Astrocyte of the spinal cord (primary cell): ENCODE data around the gene CNTRL.
"Not testable (repeated sequence)": the region's sequence is repeated elsewhere in the genome, so short reads cannot be mapped to it uniquely, and the experiment has no call there.

Experiments
- DNase-seq: peaks from one replicate; pipeline ENCODE4 v3.0.0; 2011; ENCODE audit warnings: low read depth, low spot score
- H3K4me3 ChIP-seq: 2 replicates; pipeline ENCODE4 v1.5.1; 2011; ENCODE audit warnings: low read depth, mild to moderate bottlenecking, low read length, moderate library complexity
- in situ Hi-C: cut with HindIII; loops from 2 replicates; pipeline ENCODE4 v1.10.0; 2017; ENCODE audit warnings: low sequenced_read_pairs
- TF ChIP-seq, protein P1 (sequence below): IDR thresholded peaks from 2 replicates; pipeline ENCODE4 v1.5.1; 2012; ENCODE audit warnings: low read depth, mild to moderate bottlenecking, low read length, inconsistent platforms

The CNTRL gene

DNA sequence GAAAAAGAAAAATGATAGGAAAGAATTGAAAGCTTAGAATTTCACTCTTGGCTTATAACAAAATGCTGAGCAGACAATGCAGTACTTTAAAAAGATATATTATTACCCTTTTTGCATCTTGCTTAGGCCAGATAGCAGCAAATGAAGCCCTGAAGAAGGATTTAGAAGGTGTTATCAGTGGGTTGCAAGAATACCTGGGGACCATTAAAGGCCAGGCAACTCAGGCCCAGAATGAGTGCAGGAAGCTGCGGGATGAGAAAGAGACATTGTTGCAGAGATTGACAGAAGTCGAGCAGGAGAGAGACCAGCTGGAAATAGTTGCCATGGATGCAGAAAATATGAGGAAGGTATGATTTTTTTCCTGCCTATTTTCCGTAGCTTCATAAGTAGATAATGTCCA, 50.8 kb downstream of the CNTRL start:
- DNase-seq: no peak
- TF ChIP-seq, protein P1, sequence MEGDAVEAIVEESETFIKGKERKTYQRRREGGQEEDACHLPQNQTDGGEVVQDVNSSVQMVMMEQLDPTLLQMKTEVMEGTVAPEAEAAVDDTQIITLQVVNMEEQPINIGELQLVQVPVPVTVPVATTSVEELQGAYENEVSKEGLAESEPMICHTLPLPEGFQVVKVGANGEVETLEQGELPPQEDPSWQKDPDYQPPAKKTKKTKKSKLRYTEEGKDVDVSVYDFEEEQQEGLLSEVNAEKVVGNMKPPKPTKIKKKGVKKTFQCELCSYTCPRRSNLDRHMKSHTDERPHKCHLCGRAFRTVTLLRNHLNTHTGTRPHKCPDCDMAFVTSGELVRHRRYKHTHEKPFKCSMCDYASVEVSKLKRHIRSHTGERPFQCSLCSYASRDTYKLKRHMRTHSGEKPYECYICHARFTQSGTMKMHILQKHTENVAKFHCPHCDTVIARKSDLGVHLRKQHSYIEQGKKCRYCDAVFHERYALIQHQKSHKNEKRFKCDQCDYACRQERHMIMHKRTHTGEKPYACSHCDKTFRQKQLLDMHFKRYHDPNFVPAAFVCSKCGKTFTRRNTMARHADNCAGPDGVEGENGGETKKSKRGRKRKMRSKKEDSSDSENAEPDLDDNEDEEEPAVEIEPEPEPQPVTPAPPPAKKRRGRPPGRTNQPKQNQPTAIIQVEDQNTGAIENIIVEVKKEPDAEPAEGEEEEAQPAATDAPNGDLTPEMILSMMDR: no peak
- in situ Hi-C loops: no loop called here
- H3K4me3 ChIP-seq: no peak overlapping the region

DNA sequence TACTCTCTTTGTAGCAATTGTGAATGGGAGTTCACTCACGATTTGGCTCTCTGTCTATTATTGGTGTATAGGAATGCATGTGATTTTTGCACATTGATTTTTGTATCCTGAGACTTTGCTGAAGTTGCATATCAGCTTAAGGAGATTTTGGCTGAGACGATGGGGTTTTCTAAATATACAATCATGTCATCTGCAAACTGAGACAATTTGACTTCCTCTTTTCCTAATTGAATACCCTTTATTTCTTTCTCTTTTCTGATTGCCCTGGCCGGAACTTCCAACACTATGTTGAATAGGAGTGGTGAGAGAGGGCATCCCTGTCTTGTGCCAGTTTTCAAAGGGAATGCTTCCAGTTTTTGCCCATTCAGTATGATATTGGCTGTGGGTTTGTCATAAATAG, 54.6 kb downstream of the CNTRL start:
- H3K4me3 ChIP-seq, in situ Hi-C loops, DNase-seq: not testable (repeated sequence)

DNA sequence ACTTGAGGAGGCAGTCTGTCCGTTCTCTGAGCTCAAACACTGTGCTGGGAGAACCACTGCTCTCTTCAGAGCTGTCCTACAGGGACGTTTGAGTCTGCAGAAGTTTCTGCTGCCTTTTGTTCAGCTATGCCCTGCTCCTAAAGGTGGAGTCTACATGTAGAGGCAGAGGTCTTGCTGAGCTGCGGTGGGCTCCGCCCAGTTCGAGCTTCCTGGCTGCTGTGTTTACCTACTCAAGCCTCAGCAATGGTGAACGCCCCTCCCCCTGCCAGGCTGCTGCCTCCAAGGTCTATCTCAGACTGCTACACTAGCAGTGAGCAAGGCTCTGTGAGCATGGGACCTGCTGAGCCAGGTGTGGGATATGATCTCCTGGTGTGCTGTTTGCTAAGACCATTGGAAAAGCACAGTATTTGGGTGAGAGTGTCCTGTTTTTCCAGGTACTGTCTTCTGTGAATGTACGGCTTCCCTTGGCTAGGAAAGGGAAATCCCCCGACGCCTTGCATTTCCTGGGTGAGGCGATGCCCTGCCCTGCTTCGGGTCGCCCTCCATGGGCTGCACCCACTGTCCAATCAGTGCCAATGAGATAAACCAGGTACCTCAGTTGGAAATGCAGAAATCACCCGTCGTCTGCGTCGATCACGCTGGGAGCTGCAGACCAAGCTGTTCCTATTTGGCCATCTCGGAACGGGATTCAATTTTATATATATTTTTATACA, 58.5 kb downstream of the CNTRL start:
- in situ Hi-C loops: no loop called here
- TF ChIP-seq, protein P1: no peak
- no peak for DNase-seq
- H3K4me3 ChIP-seq: no peak overlapping the region

DNA sequence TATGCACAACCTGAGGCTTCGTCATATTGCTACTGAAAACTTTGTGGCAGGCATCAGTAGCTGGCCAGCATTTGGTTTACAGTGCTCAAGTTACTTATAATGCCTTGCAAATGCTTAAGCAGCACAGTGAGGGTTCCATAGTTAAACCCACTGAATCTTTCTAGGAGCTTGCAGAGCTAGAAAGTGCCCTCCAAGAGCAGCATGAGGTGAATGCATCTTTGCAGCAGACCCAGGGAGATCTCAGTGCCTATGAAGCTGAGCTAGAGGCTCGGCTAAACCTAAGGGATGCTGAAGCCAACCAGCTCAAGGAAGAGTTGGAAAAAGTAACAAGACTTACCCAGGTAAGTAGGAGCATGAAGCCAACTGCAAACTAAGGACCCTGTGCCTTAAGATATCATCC, 60.9 kb downstream of the CNTRL start:
- in situ Hi-C loops: no loop called here
- no peak overlapping the region for H3K4me3 ChIP-seq
- DNase-seq: no peak
- TF ChIP-seq, protein P1: no peak

DNA sequence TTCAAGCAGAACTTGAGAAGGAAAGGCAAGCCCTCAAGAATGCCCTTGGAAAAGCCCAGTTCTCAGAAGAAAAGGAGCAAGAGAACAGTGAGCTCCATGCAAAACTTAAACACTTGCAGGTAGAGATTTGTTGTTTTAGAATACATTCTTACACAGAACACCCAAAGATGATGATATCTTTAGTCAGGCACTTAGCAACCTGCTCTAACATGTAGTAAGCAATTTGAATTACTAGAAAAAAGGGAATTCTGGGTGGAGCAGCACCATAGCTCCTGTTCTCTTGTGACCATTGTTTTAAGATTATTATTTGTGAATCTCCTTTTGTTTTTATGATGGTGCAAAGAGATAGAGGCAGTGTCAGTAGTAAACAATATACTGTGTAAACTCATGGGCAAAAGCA, 63.8 kb downstream of the CNTRL start:
- TF ChIP-seq, protein P1: no peak
- no peak for DNase-seq
- in situ Hi-C loops: no loop called here
- H3K4me3 ChIP-seq: no peak overlapping the region

DNA sequence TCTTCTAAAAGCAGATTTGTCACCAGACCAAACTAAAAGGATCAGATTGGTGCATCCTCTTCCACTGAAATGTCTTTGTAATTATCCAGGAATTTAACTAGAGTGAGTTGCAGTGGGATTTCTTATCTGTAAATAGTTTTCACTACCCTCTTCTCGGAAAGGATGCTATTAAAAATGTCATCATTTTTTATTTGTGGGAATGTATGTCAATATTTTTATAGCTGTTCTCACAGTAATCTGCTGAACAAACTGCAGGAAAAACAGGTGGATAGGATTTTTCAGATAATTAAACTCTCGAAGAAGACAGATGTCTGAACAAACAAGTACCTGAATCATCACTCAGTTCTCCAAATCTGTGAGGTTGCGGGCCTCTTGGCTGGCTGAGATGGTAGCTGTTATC, 64.2 kb downstream of the CNTRL start:
- in situ Hi-C loops: no loop called here
- TF ChIP-seq, protein P1: no peak
- no peak for DNase-seq
- H3K4me3 ChIP-seq: no peak overlapping the region

DNA sequence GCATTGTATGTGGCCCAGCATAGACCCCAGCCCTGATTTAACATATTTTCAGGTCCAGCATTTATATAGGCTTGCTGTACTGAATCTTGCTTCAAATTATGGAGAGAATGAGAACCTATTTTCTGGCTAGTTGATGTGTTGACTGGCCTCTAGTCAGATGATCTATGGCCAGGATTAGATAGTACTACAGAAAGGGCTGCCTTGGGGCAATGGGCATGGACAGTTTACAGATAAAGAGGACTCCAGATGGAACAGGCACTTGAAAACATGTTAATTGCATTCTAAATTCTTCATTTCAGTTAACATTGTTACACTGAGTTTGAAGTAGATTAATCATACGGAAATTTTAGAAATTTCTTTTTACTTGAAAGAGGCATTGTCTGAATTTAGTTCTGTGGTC, 65.4 kb downstream of the CNTRL start:
- no peak overlapping the region for H3K4me3 ChIP-seq
- TF ChIP-seq, protein P1: no peak
- in situ Hi-C loops: no loop called here
- no peak for DNase-seq
